HG03558 (cell line): ENCODE measurements around the gene YPEL5.

ENCODE experiments used
- ATAC-seq: cut with Tn5 transposase; IDR thresholded peaks from one replicate; pipeline ENCODE4 v1.9.1; 2021; ENCODE audit warnings: moderate number of reproducible peaks; ENCODE audit not compliant: unreplicated experiment; ENCODE audit errors: extremely low read depth

YPEL5 gene

DNA sequence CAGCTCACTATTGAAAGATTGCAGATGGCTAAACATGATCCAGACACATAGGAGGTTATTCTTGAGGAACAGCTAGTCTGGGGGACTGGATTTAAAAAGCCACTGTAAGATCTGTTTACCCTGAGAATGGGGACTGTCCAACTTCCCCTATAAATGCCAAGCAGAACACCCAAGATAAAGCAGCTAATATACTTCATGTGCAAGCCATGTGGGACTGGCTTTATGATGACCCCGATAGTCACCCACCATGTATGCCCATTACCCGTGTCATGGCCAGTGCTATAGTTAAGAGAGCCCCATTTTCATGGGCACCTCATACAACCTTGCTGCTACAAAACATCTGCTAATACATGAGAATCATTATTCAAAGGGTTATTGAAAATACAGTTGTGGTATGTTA lies 16.0 kb downstream of the YPEL5 start:
- no peak for ATAC-seq

DNA sequence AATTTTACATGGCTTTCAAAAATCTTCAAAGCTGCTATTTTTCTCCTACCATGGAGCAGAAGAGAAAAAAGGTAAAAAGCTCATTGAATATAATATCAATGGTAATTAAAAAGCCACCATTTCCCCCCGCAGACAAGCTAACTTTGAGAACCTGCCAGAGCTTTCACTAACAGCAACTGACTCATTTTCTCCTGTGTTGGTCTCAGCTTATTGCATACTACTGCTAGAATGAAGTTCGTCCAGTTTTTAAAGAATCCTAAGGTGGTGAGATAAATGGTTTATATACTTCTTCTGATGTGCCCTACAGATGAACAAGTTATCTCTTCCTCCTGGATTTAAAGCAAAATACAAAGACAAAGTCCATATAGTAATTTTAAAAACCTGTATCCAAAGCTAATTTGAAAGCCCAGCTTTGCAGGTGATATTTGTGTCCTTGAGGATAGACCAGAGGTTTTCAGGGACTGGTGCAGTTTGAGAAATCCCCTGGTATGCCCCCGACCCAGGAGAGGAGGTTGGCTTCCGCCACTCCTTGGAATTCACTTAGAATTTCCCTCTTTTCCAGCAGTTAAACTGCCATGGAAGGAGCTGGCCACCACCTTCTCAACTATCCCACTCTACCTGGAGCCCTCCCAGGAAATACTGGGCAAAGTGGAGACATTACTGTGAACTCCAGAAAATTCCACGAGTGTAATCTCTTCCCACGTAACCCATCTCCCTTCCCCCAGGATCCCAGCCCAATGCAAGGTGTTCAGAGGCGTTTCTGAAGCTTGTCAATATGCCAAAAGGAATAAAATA lies 17.5 kb downstream of the YPEL5 start:
- no peak for ATAC-seq

GRCh38 chr2:30165050-30165520 lies 18.3 kb downstream of the YPEL5 start:
- ATAC-seq: peak; percentile 83

DNA sequence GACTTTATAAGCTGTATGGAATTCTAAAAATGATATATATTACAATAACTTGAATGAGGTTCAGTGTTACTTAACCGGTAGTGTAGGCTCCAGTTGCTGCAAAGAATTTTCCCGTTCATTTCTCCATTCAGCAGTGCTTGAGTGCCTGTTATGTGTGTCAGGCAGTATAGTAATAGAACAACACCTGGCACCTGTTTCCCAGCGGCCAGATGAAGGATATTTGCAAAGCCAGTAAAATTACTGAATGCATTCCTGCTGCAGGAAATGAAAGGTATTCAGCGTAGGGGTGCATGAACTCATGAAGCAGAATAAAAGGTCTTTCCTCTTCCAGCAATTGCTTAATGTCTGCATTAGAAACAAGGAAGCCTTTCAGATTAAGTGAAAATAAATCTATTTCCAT lies 18.8 kb downstream of the YPEL5 start:
- no peak for ATAC-seq

DNA sequence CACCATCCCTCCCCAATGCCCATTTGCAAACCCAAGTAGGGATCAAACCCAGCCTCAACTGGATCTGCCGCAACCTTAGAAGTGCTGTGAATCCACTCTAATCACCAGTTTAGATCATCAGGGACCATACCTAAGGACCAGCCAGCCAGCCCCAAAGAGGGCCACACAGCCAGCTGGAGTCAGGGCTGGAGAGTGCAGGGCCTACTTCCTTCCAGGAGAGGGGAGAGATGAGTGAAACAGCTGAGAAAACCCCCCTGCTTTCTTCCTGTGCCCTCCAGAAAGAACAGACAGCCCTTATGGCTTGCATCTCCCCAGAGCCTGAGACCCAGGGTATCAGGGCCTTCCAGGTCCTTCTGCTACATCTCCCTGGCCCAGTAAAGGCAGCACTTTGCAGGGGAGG lies 25.8 kb downstream of the YPEL5 start:
- no peak for ATAC-seq

GRCh38 chr2:30177440-30177839 lies 30.6 kb downstream of the YPEL5 start:
- no peak for ATAC-seq

DNA sequence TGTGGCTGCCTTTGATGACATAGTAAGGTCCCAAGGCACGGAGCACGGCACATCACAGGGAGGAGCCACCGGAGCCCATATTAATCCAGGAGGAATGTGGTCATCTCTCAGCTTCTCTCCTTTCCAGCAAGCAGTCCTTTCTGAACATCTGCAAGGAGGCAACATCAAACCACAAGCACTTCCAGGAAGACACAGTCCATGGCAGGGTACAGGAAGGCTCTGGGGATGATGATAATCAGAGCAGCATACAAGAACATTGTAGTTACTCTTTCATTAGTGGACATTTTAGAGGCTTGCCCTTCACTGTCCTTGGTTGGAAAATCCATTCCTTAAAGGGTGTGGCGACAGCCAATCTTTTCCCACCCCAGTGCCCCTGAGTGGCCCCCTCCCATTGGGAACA lies 31.1 kb downstream of the YPEL5 start:
- ATAC-seq: no peak

GRCh38 chr2:30178618-30179434 lies 32.0 kb downstream of the YPEL5 start:
- no peak for ATAC-seq

DNA sequence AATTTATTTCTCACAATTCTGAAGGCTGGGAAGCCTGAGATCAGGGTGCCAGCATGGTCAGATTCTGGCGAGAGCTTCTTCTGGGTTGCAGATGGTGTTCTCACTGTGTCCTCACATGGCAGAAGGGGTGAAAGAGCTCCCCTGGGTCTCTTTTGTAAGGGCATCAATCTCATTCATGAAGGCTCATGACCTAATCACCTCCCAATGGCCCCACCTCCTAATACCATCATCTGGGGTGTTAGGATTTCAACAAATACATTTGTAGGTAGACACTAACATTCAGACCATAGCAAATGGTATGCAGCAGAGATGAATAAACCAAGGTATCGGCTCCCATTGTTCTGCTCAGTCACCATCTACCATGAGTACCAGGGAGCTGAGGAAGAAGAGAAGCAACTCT lies 32.7 kb downstream of the YPEL5 start:
- no peak for ATAC-seq

GRCh38 chr2:30180226-30180625 lies 33.4 kb downstream of the YPEL5 start:
- no peak for ATAC-seq

GRCh38 chr2:30181176-30181575 lies 34.4 kb downstream of the YPEL5 start:
- ATAC-seq: no peak

GRCh38 chr2:30184035-30184434 lies 37.2 kb downstream of the YPEL5 start:
- no peak for ATAC-seq

GRCh38 chr2:30185178-30185577 lies 38.4 kb downstream of the YPEL5 start:
- no peak for ATAC-seq

DNA sequence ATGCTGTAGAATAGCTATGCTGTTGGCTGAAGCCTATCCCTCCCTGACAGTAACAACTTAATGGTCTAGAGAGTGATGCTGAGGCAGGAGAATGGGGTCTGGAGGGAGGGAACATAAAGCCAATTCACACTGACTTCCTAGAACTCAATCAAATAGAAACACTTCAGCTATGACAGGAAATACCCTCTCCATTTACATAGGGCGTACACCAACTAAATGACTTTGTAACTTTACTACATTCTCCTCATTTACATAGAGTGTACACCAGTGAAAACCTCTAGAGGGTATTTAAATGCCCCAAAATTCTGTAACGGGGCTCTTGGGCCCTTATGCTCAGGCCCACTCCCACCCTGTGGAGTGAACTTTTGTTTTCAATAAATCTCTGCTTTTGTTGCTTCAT lies 41.5 kb downstream of the YPEL5 start:
- no peak for ATAC-seq

DNA sequence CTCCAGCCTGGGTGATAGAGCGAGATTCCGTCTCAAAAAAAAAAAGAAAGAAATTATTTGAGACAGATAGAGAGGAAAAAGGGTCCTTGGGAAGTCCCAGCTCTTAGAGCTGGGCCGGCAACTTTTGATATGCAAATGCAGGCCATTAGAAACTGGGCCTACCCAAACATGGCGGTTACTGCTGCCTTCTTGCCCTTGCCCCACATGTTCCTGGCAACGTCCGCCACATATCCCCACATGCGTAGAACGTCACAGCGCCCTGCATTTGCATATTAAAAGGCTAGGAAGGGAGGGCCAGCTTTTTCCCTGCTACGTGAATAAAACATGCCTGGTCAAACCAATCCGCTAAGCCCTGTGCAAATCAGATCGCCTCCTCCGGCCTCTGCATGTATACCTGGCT lies 43.8 kb downstream of the YPEL5 start:
- ATAC-seq: no peak

- ATAC-seq: no peak
Measured at GRCh38 chr2:30191107-30191506, 44.3 kb downstream of the YPEL5 start.

DNA sequence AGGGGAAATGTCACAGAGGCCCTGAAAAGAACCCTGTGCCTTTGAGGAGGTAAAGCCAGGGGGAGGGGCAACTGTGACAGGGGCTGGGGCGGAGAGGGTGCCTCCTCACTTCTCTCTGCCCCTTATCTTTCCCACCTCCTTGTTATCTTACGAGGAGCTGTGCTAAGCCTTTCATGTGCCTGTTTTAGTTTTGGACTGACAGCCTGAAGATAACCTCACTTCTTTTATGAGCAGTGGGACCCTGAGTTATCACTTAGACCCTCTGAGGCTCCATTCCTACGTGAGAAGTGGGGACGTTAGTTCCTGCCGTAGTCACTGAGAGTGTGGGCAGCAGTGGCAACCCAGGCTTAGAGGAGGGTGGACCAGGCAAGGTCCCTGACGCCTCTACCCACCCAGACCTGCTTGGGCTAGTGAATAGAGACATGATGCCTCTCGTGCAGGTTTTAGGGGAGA lies 45.0 kb downstream of the YPEL5 start:
- no peak for ATAC-seq

GRCh38 chr2:30192314-30192713 lies 45.5 kb downstream of the YPEL5 start:
- ATAC-seq: no peak

- no peak for ATAC-seq
Measured at GRCh38 chr2:30193104-30193681, 46.4 kb downstream of the YPEL5 start.

DNA sequence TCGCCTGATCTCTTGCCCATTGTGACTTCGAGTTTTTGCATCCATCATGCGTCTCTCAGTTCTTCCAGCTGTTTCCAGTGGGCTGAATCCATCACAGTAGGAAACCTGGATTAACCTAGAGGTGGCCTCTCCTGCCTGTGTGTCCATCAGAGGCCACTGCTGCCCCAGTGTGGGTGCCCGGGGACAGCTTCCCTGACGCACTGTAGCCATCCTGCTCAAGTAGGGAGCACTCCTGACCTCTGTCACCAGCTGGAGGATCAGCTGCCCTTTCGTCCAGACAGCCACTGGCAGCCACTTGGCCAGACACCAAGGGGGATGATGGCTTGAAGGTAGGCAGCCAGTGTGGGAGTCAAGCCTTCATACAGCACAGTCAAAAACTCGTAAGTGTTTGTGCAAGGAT lies 47.6 kb downstream of the YPEL5 start:
- ATAC-seq: no peak

DNA sequence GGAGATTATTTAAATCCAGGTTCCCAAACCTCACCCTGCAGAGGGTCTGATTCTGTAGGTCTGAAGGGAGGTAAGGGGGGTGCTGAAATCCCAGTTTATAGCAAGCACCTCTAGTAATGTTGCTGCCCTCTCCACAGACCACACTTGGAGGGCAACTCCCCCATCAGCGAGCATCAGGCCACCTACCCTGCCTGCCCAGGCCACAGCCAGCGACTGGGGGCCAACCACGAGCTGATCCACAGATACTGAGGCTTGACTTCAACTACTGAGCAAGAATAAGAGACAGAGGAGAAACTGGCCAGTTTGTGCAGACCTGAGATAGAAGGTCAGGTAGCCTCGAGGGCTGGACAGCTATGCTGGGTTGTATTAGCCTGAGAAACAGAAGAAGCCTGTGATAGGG lies 48.2 kb downstream of the YPEL5 start:
- ATAC-seq: no peak
